ENCODE results near the gene AS3MT. TPM values are rescaled to one million over a fixed set of nuclear protein-coding genes. Genes with fewer than 3 reads are reported as not detected.

The AS3MT gene
- polyA plus RNA-seq, 1 donor (not counting 4 experiments of a cell fraction or from before 2014, with no cell fraction given), result 2.0 TPM

DNA sequence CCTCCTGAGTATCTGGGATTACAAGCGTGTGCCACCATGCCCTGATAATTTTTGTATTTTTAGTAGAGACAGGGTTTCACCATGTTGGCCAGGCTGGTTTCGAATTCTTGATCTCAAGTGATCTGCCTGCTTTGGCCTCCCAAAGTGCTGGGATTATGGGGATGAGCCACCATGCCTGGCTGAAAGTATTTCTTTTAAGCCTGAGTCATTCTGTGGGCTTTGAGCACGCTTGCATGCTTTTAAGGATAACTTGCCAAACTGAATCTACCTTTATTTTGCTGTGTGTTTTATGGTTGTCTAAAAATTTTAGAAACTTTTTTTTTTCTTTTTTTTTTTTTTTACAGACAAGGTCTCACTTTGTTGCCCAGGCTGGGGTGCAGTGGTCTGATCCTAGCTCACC, 82.0 kb downstream of the AS3MT start:
- Histone ChIP-seq H3K27me3 (ENCODE audit: control insufficient read depth, extremely low read depth, insufficient read depth, low read length) (no peaks in the 10 kb centered on the region), H3K9me3 (ENCODE audit: control insufficient read depth, low read depth, low read length) (no peaks in the 10 kb centered on the region), H4K20me1 (ENCODE audit: control insufficient read depth, extremely low read depth, insufficient read depth, low read length) (no peaks in the 10 kb centered on the region), H3K36me3 (ENCODE audit: control insufficient read depth in 2 of 2, extremely low read depth in 1 of 2, insufficient read depth in 2 of 2, low read length in 2 of 2) (no peaks in the 10 kb centered on the region), H3K4me1 (ENCODE audit: control insufficient read depth, extremely low read depth, insufficient read depth, low read length) (no peaks in the 10 kb centered on the region), H3K27ac (ENCODE audit: control insufficient read depth, insufficient read depth, low read length) (no peak overlapping the region), H3K4me2 (ENCODE audit: control insufficient read depth, extremely low read depth, insufficient read depth, low read depth, low read length) (no peak overlapping the region), H3K4me3 (ENCODE audit: control insufficient read depth in 2 of 3, extremely low read depth in 1 of 3, insufficient read depth in 2 of 3, low read depth in 1 of 3, low read length in 3 of 3) (no peak overlapping the region), H2AFZ (ENCODE audit: control insufficient read depth, low read length) (no peak overlapping the region), H3K9ac (ENCODE audit: control insufficient read depth, extremely low read depth, insufficient read depth, low read length) (no peak overlapping the region), H3K79me2 (ENCODE audit: control insufficient read depth, insufficient read depth, low read length) (no peaks in the 10 kb centered on the region), H3K9me1 (ENCODE audit: control insufficient read depth, extremely low read depth, insufficient read depth, low read length) (no peaks in the 10 kb centered on the region)
- dilution Hi-C loops (cut with MboI; ENCODE audit: extremely low pct_ligation_motif_present, low sequenced_read_pairs), result no loop called here
- no peak for TF ChIP-seq EZH2 (IDR thresholded peaks at IDR 0.05; ENCODE audit: low read length)
- TF ChIP-seq, protein P1, sequence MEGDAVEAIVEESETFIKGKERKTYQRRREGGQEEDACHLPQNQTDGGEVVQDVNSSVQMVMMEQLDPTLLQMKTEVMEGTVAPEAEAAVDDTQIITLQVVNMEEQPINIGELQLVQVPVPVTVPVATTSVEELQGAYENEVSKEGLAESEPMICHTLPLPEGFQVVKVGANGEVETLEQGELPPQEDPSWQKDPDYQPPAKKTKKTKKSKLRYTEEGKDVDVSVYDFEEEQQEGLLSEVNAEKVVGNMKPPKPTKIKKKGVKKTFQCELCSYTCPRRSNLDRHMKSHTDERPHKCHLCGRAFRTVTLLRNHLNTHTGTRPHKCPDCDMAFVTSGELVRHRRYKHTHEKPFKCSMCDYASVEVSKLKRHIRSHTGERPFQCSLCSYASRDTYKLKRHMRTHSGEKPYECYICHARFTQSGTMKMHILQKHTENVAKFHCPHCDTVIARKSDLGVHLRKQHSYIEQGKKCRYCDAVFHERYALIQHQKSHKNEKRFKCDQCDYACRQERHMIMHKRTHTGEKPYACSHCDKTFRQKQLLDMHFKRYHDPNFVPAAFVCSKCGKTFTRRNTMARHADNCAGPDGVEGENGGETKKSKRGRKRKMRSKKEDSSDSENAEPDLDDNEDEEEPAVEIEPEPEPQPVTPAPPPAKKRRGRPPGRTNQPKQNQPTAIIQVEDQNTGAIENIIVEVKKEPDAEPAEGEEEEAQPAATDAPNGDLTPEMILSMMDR (optimal IDR thresholded peaks at IDR 0.05 in 1 of 3, IDR thresholded peaks at IDR 0.05 in 1 of 3, conservative IDR thresholded peaks at IDR 0.05 in 1 of 3; ENCODE audit: extremely low read depth in 1 of 3, insufficient read depth in 2 of 3, low read length in 3 of 3), result no peak
- DNase-seq (ENCODE audit: low read depth, low spot score) (no peak), FAIRE-seq (no peak)

Small RNA genes lying within 50 kb of the gene (small RNA-seq; reads per million reads assigned to genes)
- gene AS3MT (ENCODE audit: insufficient read length in 3 of 3, low read depth in 3 of 3, low replicate concordance in 1 of 3) (0 reads per million in 3 experiments), gene RF00026 (ENCODE audit: insufficient read length in 3 of 3, low read depth in 3 of 3, low replicate concordance in 1 of 3) (0 reads per million in 3 experiments)

Other genes with a start within 250 kb of the AS3MT start
- gene TRIM8, start 225.0 kb upstream of the AS3MT start, polyA plus RNA-seq, result 16.9 to 45.1 TPM (median 24.8 TPM) in 3 replicates
- 7.0 to 10.7 TPM (median 9.2 TPM) in 3 replicates for gene ARL3, start 155.1 kb upstream of the AS3MT start, polyA plus RNA-seq
- 1.7 to 5.7 TPM (median 5.0 TPM) in 3 replicates for gene SFXN2, start 154.8 kb upstream of the AS3MT start, polyA plus RNA-seq
- gene WBP1L, start 125.5 kb upstream of the AS3MT start, polyA plus RNA-seq, result 24.3 to 45.7 TPM (median 27.3 TPM) in 3 replicates
- gene CYP17A1, start 32.1 kb upstream of the AS3MT start, polyA plus RNA-seq, result not detected in 3 replicates
- 19.8 to 25.9 TPM (median 24.4 TPM) in 3 replicates for gene BORCS7, start 15.2 kb upstream of the AS3MT start, polyA plus RNA-seq
- gene CNNM2, start 48.8 kb downstream of the AS3MT start, polyA plus RNA-seq, result 1.4 to 2.6 TPM (median 1.5 TPM) in 3 replicates

Measured in keratinocyte (primary cell).